GM21529 (cell line): ENCODE data around the gene ANO3.
"Not testable (repeated sequence)": the region's sequence is repeated elsewhere in the genome, so short reads cannot be mapped to it uniquely, and the experiment has no call there.

ENCODE experiments used
- ATAC-seq: cut with Tn5 transposase; IDR thresholded peaks from one replicate; pipeline ENCODE4 v1.9.1; 2021; ENCODE audit not compliant: unreplicated experiment

ANO3 gene

GRCh38 chr11:26618441-26618840 is 286.5 kb downstream of the ANO3 start:
- no peak for ATAC-seq

GRCh38 chr11:26620282-26621045 is 288.5 kb downstream of the ANO3 start:
- ATAC-seq: no peak

- no peak for ATAC-seq
Observed at GRCh38 chr11:26621132-26621531, 289.2 kb downstream of the ANO3 start.

GRCh38 chr11:26622181-26622580 is 290.3 kb downstream of the ANO3 start:
- ATAC-seq: no peak

GRCh38 chr11:26623076-26623659 is 291.2 kb downstream of the ANO3 start:
- no peak for ATAC-seq

- ATAC-seq: no peak
Observed at GRCh38 chr11:26626346-26626745, 294.4 kb downstream of the ANO3 start.

GRCh38 chr11:26632691-26633159 is 300.8 kb downstream of the ANO3 start:
- no peak for ATAC-seq

- ATAC-seq: not testable (repeated sequence)
Observed at GRCh38 chr11:26643314-26643713, 311.4 kb downstream of the ANO3 start.

GRCh38 chr11:26649884-26650283 is 318.0 kb downstream of the ANO3 start:
- ATAC-seq: peak; percentile 86

- ATAC-seq: no peak
Observed at GRCh38 chr11:26651916-26652315, 320.0 kb downstream of the ANO3 start.

GRCh38 chr11:26655287-26655686 is 323.4 kb downstream of the ANO3 start:
- no peak for ATAC-seq

GRCh38 chr11:26662916-26663315 is 331.0 kb downstream of the ANO3 start:
- ATAC-seq: no peak

GRCh38 chr11:26665036-26665435 is 333.1 kb downstream of the ANO3 start:
- no peak for ATAC-seq

GRCh38 chr11:26665946-26666345 is 334.0 kb downstream of the ANO3 start:
- ATAC-seq: no peak

- ATAC-seq: no peak
Observed at GRCh38 chr11:26675233-26675928, 343.5 kb downstream of the ANO3 start.

- no peak for ATAC-seq
Observed at GRCh38 chr11:26676641-26677040, 344.7 kb downstream of the ANO3 start.

GRCh38 chr11:26677566-26677965 is 345.6 kb downstream of the ANO3 start:
- ATAC-seq: no peak

GRCh38 chr11:26687351-26687750 is 355.4 kb downstream of the ANO3 start:
- no peak for ATAC-seq

- no peak for ATAC-seq
Observed at GRCh38 chr11:26688701-26689100, 356.8 kb downstream of the ANO3 start.

- no peak for ATAC-seq
Observed at GRCh38 chr11:26696330-26696729, 364.4 kb downstream of the ANO3 start.

- no peak for ATAC-seq
Observed at GRCh38 chr11:26698224-26698623, 366.3 kb downstream of the ANO3 start.
